ENCODE data around the gene CCL18. TPM values are rescaled to one million over a fixed set of nuclear protein-coding genes. Genes with fewer than 3 reads are reported as not detected.
"Not testable (repeated sequence)": the region's sequence is repeated elsewhere in the genome, so short reads cannot be mapped to it uniquely, and the experiment has no call there.

Gene CCL18
- total and polyA plus RNA-seq, 9 of the 15 experiments (the other 6 are each of a cell fraction or from before 2014, with no cell fraction given) = not detected

DNA sequence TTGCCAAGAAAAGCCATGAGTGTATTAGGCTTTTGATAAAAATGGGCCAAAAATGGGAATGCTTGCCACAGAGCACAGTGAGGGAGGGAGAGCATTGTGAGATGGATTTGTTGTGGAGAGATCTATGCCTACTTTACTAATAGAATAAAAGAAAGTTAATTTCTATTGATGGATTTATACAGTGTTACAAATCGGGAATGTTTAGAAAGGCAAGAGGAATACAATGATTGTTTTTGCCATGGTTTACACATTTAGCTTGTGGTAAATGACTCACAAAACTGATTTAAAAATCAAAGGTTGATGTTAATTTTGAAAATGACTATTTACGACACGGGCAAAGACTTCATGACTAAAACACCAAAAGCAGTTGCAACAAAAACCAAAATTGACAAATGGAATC is 56.1 kb downstream of the CCL18 start:
- BruUV-seq (replicated peaks) = no TSS peak
- no peak for ATAC-seq
- H3K27me3 ChIP-seq (ENCODE audit: control insufficient read depth in 2 of 2, insufficient read depth in 2 of 2, low read length in 2 of 2) = no peaks in the 10 kb centered on the region
- no peaks in the 10 kb centered on the region for H3K79me2 ChIP-seq (ENCODE audit: control insufficient read depth, insufficient read depth, low read length)
- no peak overlapping the region for H2AFZ ChIP-seq (ENCODE audit: low read depth, low read length)
- no peak for DNase-seq (ENCODE audit: extremely low read depth in 1 of 4, low spot score in 3 of 4)
- no peak overlapping the region for H3K4me3 ChIP-seq
- no peak for FAIRE-seq
- no peaks in the 10 kb centered on the region for H3K4me1 ChIP-seq (replicated peaks in 1 of 2; ENCODE audit: control insufficient read depth in 2 of 2, insufficient read depth in 2 of 2, low read length in 2 of 2)
- H3K9ac ChIP-seq (ENCODE audit: insufficient read depth in 1 of 2, low read depth in 2 of 2, low read length in 2 of 2) = no peak overlapping the region
- no peaks in the 10 kb centered on the region for H3K9me3 ChIP-seq (replicated peaks; ENCODE audit: control insufficient read depth, insufficient read depth, low read depth, low read length)
- H3K4me2 ChIP-seq (ENCODE audit: insufficient read depth, low read length) = no peak overlapping the region
- no peaks in the 10 kb centered on the region for H4K20me1 ChIP-seq (replicated peaks; ENCODE audit: control insufficient read depth, insufficient read depth, low read length)
- no peak overlapping the region for H3K27ac ChIP-seq (ENCODE audit: extremely low read depth, low read depth, low read length)
- 0% methylated on average over 3 of the region's 3 CpGs for WGBS (ENCODE audit: insufficient coverage, low coverage, missing lambda C conversion rate)
- ChIA-PET POLR2A (interaction anchor here (2.0 kb wide), 1 partner anchor 10 kb away, joined by 5 read pairs; no protein-coding TSS in a partner anchor), CTCF (ENCODE audit: low intra/inter-chr PET ratio) (no interaction called here)
- H3K36me3 ChIP-seq (ENCODE audit: control insufficient read depth, insufficient read depth, low read length) = no peaks in the 10 kb centered on the region
- TF ChIP-seq ZNF699 (CRISPR knock-in tag; IDR thresholded peaks at IDR 0.05; ENCODE audit: insufficient replicate concordance) (no peak), HEY1 (CRISPR knock-in tag; IDR thresholded peaks at IDR 0.05; ENCODE audit: borderline replicate concordance) (no peak), GABPB2 (CRISPR knock-in tag; conservative IDR thresholded peaks at IDR 0.05) (no peak), ZNF445 (CRISPR knock-in tag; IDR thresholded peaks at IDR 0.05; ENCODE audit: low read depth) (no peak), KAT7 (CRISPR knock-in tag; IDR thresholded peaks at IDR 0.05; ENCODE audit: borderline replicate concordance) (no peak), DPF2 (IDR thresholded peaks at IDR 0.05) (no peak)
- TF ChIP-seq, protein P1, sequence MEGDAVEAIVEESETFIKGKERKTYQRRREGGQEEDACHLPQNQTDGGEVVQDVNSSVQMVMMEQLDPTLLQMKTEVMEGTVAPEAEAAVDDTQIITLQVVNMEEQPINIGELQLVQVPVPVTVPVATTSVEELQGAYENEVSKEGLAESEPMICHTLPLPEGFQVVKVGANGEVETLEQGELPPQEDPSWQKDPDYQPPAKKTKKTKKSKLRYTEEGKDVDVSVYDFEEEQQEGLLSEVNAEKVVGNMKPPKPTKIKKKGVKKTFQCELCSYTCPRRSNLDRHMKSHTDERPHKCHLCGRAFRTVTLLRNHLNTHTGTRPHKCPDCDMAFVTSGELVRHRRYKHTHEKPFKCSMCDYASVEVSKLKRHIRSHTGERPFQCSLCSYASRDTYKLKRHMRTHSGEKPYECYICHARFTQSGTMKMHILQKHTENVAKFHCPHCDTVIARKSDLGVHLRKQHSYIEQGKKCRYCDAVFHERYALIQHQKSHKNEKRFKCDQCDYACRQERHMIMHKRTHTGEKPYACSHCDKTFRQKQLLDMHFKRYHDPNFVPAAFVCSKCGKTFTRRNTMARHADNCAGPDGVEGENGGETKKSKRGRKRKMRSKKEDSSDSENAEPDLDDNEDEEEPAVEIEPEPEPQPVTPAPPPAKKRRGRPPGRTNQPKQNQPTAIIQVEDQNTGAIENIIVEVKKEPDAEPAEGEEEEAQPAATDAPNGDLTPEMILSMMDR (IDR thresholded peaks at IDR 0.05 in 2 of 3, conservative IDR thresholded peaks at IDR 0.05 in 1 of 3; ENCODE audit: insufficient read depth in 2 of 3, low read depth in 1 of 3, low read length in 3 of 3) = no peak
- no peaks in the 10 kb centered on the region for H3K9me1 ChIP-seq (ENCODE audit: control insufficient read depth, insufficient read depth, low read length)
- in situ Hi-C loops (cut with MboI) = no loop called here
- intact Hi-C loops (cut with micrococcal nuclease) = no loop called here

DNA sequence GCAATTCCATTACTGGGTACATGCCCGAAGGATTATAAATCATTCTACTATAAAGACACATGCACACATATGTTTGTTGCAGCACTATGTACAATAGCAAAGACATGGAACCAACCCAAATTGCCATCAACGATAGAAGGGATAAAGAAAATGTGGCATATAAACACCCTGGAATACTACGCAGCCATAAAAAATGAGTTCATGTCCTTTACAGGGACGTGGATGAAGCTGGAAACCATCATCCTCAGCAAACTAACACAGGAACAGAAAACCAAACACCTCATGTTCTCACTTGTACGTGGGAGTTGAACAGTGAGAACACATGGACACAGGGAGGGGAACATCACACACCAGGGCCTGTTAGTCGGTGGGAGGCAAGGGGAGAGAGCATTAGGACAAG is 57.0 kb downstream of the CCL18 start:
- H3K9ac ChIP-seq (ENCODE audit: insufficient read depth in 1 of 2, low read depth in 2 of 2, low read length in 2 of 2); FAIRE-seq; intact Hi-C loops (cut with micrococcal nuclease); H3K27me3 ChIP-seq (ENCODE audit: control insufficient read depth in 2 of 2, insufficient read depth in 2 of 2, low read length in 2 of 2); H4K20me1 ChIP-seq (replicated peaks; ENCODE audit: control insufficient read depth, insufficient read depth, low read length); H3K36me3 ChIP-seq (ENCODE audit: control insufficient read depth, insufficient read depth, low read length); H3K4me3 ChIP-seq; DNase-seq (ENCODE audit: extremely low read depth in 1 of 4, low spot score in 3 of 4); H3K27ac ChIP-seq (ENCODE audit: extremely low read depth, low read depth, low read length); H3K4me2 ChIP-seq (ENCODE audit: insufficient read depth, low read length); H3K9me3 ChIP-seq (replicated peaks; ENCODE audit: control insufficient read depth, insufficient read depth, low read depth, low read length); POLR2A ChIA-PET; in situ Hi-C loops (cut with MboI); H2AFZ ChIP-seq (ENCODE audit: low read depth, low read length); BruUV-seq (replicated peaks); H3K4me1 ChIP-seq (replicated peaks in 1 of 2; ENCODE audit: control insufficient read depth in 2 of 2, insufficient read depth in 2 of 2, low read length in 2 of 2); ATAC-seq; H3K9me1 ChIP-seq (ENCODE audit: control insufficient read depth, insufficient read depth, low read length); CTCF ChIA-PET (ENCODE audit: low intra/inter-chr PET ratio); H3K79me2 ChIP-seq (ENCODE audit: control insufficient read depth, insufficient read depth, low read length): not testable (repeated sequence)
- WGBS (ENCODE audit: insufficient coverage, low coverage, missing lambda C conversion rate) = 0% methylated on average over 6 of the region's 6 CpGs
